ENCODE measurements around the gene ACOT7. TPM values are rescaled to one million over a fixed set of nuclear protein-coding genes. Genes with fewer than 3 reads are reported as not detected.
"Not testable (repeated sequence)": the region's sequence is repeated elsewhere in the genome, so short reads cannot be mapped to it uniquely, and the experiment has no call there.

Gene ACOT7
- total RNA-seq, 1 donor from 2014 or later = 8.6 TPM

DNA sequence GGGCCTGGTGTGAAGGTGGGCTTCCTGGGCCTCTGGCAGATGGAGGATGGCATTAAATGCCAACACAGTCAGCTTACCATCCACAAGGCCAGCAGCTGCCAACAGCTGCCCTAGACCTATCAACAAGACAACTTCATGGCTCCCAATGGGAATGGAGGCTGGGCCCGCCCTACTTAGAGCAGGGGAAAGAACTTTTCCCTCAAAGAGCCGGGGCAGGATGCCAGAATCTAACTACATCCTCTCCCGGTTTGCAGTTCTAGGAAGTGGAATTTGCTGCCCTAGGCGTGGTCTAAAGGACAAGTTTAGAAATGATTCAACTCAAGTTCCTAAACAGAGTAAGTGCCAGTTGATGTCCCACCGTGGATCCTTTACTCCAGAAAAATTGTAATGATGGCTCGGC, 170.9 kb downstream of the ACOT7 start:
- DNase-seq = peak; percentile 72
- intact Hi-C loops (cut with micrococcal nuclease) = no loop called here
- Histone ChIP-seq H3K9me3 (replicated peaks) (no peaks in the 10 kb centered on the region), H3K4me1 (peaks cover 55% of the 10 kb centered on the region), H3K36me3 (peaks cover 67% of the 10 kb centered on the region), H3K4me3 (peak overlapping the region; percentile 7), H3K27me3 (ENCODE audit: low read depth) (no peaks in the 10 kb centered on the region), H3K27ac (replicated peaks) (peak overlapping the region; percentile 82)
- TF ChIP-seq, protein P1, sequence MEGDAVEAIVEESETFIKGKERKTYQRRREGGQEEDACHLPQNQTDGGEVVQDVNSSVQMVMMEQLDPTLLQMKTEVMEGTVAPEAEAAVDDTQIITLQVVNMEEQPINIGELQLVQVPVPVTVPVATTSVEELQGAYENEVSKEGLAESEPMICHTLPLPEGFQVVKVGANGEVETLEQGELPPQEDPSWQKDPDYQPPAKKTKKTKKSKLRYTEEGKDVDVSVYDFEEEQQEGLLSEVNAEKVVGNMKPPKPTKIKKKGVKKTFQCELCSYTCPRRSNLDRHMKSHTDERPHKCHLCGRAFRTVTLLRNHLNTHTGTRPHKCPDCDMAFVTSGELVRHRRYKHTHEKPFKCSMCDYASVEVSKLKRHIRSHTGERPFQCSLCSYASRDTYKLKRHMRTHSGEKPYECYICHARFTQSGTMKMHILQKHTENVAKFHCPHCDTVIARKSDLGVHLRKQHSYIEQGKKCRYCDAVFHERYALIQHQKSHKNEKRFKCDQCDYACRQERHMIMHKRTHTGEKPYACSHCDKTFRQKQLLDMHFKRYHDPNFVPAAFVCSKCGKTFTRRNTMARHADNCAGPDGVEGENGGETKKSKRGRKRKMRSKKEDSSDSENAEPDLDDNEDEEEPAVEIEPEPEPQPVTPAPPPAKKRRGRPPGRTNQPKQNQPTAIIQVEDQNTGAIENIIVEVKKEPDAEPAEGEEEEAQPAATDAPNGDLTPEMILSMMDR (IDR thresholded peaks at IDR 0.05; ENCODE audit: borderline replicate concordance) = no peak

DNA sequence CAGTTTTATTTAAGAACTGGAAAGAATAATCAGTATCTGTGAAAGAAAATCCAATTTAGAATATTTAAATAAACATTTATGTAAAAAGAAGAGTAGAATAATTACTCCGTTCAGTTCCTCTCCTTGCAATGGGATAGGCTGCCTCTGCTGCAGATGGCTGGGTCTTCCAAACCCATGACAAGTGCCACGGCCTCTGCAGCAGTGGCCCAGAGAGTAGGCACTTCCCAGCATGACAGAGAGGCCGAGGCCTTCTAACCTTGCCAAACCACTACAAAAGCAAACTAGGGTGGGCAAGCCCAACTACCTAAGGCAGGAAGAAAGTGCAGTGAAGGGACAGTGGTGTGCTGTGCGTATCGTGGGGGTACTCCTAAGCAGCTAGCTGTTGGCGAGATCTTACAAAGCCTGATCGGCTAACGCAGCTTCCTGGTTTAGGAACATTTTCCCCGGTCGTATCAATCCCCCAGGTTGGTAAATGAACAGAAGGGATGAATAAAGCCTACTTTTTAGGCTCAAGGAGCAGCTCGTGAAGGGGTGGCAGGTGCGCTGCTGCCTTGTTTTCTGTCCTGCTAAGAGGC, 172.3 kb downstream of the ACOT7 start:
- Histone ChIP-seq H3K9me3 (replicated peaks) (no peaks in the 10 kb centered on the region), H3K27ac (replicated peaks) (peak overlapping the region; percentile 82), H3K36me3 (peaks cover 65% of the 10 kb centered on the region), H3K27me3 (ENCODE audit: low read depth) (no peaks in the 10 kb centered on the region), H3K4me1 (peaks cover 53% of the 10 kb centered on the region), H3K4me3 (no peak overlapping the region)
- TF ChIP-seq, protein P1 (IDR thresholded peaks at IDR 0.05; ENCODE audit: borderline replicate concordance) = no peak
- intact Hi-C loops (cut with micrococcal nuclease) = no loop called here
- DNase-seq = no peak

DNA sequence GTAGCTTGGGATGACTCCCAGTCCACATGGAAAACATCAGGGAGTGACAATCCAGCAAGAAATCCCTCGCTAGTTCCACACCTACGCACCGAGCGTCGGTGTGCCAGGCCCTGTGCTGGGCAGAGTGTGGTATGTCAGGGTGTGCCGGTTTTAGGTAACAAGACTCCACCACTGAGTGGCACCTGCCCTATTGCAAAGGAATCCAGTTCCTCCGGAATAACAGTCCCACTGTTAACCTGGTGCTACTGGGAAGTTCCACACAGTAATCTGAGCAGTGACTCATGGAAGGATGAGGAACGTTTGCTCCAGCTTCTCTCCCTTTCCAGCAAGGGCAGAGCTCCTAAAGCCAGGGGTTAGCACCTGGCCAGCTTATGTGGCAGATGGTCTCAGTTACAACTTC, 173.3 kb downstream of the ACOT7 start:
- Histone ChIP-seq H3K27ac (replicated peaks) (no peak overlapping the region), H3K4me3 (no peak overlapping the region), H3K4me1 (peaks cover 42% of the 10 kb centered on the region), H3K9me3 (replicated peaks) (no peaks in the 10 kb centered on the region), H3K27me3 (ENCODE audit: low read depth) (no peaks in the 10 kb centered on the region), H3K36me3 (peaks cover 65% of the 10 kb centered on the region)
- TF ChIP-seq, protein P1 (IDR thresholded peaks at IDR 0.05; ENCODE audit: borderline replicate concordance) = no peak
- intact Hi-C loops (cut with micrococcal nuclease) = no loop called here
- no peak for DNase-seq

DNA sequence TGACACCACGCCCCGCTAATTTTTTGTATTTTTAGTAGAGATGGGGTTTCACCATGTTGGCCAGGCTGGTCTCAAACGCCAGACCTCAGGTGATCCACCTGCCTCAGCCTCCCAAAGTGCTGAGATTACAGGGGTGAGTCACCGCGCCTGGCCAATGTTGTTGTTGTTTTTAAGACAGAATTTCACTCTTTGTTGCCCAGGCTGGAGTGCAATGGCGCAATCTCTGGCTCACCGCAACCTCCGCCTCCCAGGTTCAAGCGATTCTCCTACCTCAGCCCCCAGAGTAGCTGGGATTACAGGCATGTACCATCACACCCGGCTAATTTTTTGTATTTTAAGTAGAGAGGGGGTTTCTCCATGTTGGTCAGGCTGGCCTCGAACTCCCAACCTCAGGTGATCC, 173.9 kb downstream of the ACOT7 start:
- H3K4me3 ChIP-seq; H3K27me3 ChIP-seq (ENCODE audit: low read depth); DNase-seq; intact Hi-C loops (cut with micrococcal nuclease); H3K9me3 ChIP-seq (replicated peaks): not testable (repeated sequence)
- Histone ChIP-seq H3K36me3 (peaks cover 63% of the 10 kb centered on the region), H3K4me1 (peaks cover 36% of the 10 kb centered on the region), H3K27ac (replicated peaks) (peak overlapping the region; percentile 1)

DNA sequence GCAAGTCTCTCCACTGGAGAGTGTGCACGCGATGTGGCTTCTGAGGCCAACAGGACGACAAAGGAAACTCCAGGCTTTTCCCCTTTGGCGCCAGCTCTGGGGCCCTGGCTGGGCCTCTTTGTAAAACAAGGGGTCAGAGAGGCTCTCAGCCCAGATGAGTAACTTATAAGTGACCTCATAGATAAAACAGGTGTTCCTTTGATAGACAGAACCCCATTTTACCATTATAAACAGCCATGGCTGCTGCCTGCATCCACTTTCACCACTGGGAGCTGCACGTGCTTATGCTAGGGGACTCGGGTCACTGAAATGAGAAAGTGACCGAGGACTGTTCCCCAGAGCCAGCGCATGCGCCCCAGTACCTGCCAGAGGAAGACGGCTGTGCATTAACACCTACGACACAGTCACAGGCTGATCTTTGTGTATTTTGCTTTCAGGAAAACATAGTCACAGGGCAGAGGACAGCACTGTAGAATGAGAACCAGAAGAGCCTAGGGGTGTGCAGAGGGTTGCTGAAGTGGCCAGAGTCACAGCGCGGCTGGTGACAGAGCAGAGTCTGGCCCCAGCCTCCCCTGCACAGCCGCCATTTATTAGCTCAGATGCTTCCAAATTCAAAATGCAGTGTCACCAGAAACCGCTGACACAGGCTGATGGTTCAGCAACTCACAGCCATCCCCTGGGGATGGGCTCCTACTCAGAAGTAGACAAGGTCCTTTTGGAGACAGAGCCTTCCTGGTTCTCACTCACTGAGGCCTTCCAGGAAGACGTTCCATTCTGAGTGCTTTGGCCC, 175.0 kb downstream of the ACOT7 start:
- peaks cover 25% of the 10 kb centered on the region for H3K4me1 ChIP-seq
- no peaks in the 10 kb centered on the region for H3K27me3 ChIP-seq (ENCODE audit: low read depth)
- TF ChIP-seq, protein P1 (IDR thresholded peaks at IDR 0.05; ENCODE audit: borderline replicate concordance) = no peak
- peaks cover 62% of the 10 kb centered on the region for H3K36me3 ChIP-seq
- intact Hi-C loops (cut with micrococcal nuclease) = no loop called here
- peak overlapping the region; percentile 1 for H3K27ac ChIP-seq (replicated peaks)
- DNase-seq = no peak
- H3K9me3 ChIP-seq (replicated peaks) = no peaks in the 10 kb centered on the region
- H3K4me3 ChIP-seq = no peak overlapping the region

Small RNA genes lying within 50 kb of the gene (microRNA-seq; reads per million reads assigned to microRNA genes)
- not detected for gene MIR4252

Other genes with a start within 250 kb of the ACOT7 start
- gene CHD5, start 213.4 kb downstream of the ACOT7 start, total RNA-seq = 0.19 TPM
- 250 TPM for gene RPL22, start 194.2 kb downstream of the ACOT7 start, total RNA-seq
- 83.3 TPM for gene RNF207, start 187.6 kb downstream of the ACOT7 start, total RNA-seq
- gene ICMT, start 157.8 kb downstream of the ACOT7 start, total RNA-seq = 70.3 TPM
- not detected for gene HES3, start 149.6 kb downstream of the ACOT7 start, total RNA-seq
- gene GPR153, start 132.7 kb downstream of the ACOT7 start, total RNA-seq = 4.8 TPM
- not detected for gene HES2, start 26.2 kb upstream of the ACOT7 start, total RNA-seq
- 0.41 TPM for gene ESPN, start 31.0 kb upstream of the ACOT7 start, total RNA-seq
- 12.6 TPM for gene TNFRSF25, start 72.4 kb upstream of the ACOT7 start, total RNA-seq
- gene PLEKHG5, start 97.9 kb upstream of the ACOT7 start, total RNA-seq = 16.2 TPM
- 13.4 TPM for gene NOL9, start 160.7 kb upstream of the ACOT7 start, total RNA-seq
- gene TAS1R1, start 161.5 kb upstream of the ACOT7 start, total RNA-seq = not detected
- gene ZBTB48, start 186.2 kb upstream of the ACOT7 start, total RNA-seq = 12.9 TPM
- gene KLHL21, start 209.1 kb upstream of the ACOT7 start, total RNA-seq = 83.7 TPM
- gene PHF13, start 220.0 kb upstream of the ACOT7 start, total RNA-seq = 6.8 TPM
- 14.9 TPM for gene THAP3, start 231.1 kb upstream of the ACOT7 start, total RNA-seq